Measurements from ENCODE around the gene TMEM175. TPM values are rescaled to one million over a fixed set of nuclear protein-coding genes. Genes with fewer than 3 reads are reported as not detected.

Gene TMEM175
- polyA plus RNA-seq, 1 of the 3 experiments (the other 2 are of a cell fraction): 54.2 TPM

DNA sequence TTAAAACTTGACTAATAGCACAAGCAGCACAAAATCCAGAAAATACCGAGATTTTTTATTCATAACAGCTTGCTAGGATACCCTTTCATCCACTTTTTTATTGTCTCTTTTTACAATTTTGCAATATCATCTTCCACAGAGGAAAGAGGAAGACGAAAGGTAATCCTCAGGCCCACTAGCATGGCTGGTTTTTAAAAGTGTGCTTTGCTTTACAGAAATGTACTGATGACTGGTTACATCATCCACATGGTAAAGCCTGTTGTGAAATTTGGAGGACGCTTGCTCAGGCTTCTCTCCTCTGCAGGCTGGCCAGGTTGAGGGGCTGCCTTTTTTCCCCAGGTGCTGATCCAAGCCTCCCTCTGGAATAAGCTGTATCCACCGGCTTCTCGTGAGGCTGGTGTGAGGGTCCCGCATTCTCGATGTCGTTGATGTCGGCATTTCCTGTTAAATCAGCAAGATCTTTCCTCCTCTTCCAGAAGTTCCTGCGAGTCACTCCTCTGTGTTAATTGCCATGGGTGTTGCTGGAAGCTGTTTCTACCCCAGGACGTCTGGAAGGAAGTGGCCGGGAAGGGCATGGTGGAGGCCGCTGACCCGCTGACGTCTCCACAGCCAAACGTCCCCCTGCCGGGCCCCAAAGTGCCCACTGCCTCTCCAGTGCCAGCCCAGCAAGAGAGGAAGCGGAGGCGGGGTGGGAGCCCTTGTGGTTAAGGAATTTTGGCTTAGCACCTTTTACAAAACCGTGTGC lies 46.9 kb downstream of the TMEM175 start (continued):
- TF ChIP-seq USF2 (IDR thresholded peaks at IDR 0.05; ENCODE audit: borderline replicate concordance, low read depth, low read length) (no peak), GATA2 (CRISPR knock-in tag; IDR thresholded peaks at IDR 0.05) (no peak)

- Histone ChIP-seq H3K4me2 (no peak overlapping the region), H3K4me3 (ENCODE audit: low read depth in 2 of 2, low read length in 1 of 2) (no peak overlapping the region), H3K27ac (ENCODE audit: low read depth in 2 of 2, low read length in 1 of 2) (no peak overlapping the region), H2AFZ (ENCODE audit: low read depth) (no peak overlapping the region), H3K36me3 (replicated peaks in 1 of 2; ENCODE audit: control insufficient read depth in 1 of 2, insufficient read depth in 2 of 2, low read length in 1 of 2) (no peaks in the 10 kb centered on the region), H3K9me3 (no peaks in the 10 kb centered on the region), H3K4me1 (ENCODE audit: control insufficient read depth in 1 of 2, insufficient read depth in 2 of 2, low read depth in 1 of 2, low read length in 1 of 2) (peaks cover 6 to 10% of the 10 kb centered on the region in 2 experiments; a peak in 2 of 4 replicates), H3K79me2 (ENCODE audit: insufficient read depth) (no peaks in the 10 kb centered on the region; the same call in 1 of the 2 replicates), H3K9me2 (no peaks in the 10 kb centered on the region), H3K9ac (no peak overlapping the region), H3K27me3 (ENCODE audit: insufficient read depth) (no peaks in the 10 kb centered on the region), H4K20me1 (ENCODE audit: insufficient read depth) (no peaks in the 10 kb centered on the region), H3F3A (replicated peaks; ENCODE audit: insufficient read depth) (no peaks in the 10 kb centered on the region)
- TF ChIP-seq, protein P1, sequence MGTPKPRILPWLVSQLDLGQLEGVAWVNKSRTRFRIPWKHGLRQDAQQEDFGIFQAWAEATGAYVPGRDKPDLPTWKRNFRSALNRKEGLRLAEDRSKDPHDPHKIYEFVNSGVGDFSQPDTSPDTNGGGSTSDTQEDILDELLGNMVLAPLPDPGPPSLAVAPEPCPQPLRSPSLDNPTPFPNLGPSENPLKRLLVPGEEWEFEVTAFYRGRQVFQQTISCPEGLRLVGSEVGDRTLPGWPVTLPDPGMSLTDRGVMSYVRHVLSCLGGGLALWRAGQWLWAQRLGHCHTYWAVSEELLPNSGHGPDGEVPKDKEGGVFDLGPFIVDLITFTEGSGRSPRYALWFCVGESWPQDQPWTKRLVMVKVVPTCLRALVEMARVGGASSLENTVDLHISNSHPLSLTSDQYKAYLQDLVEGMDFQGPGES (IDR thresholded peaks at IDR 0.05; ENCODE audit: low read depth, low read length): no peak
- TF ChIP-seq RAD21 (IDR thresholded peaks at IDR 0.05; ENCODE audit: low read length) (no peak), MXI1 (IDR thresholded peaks at IDR 0.05; ENCODE audit: low read depth, low read length) (no peak), YY1 (IDR thresholded peaks at IDR 0.05; ENCODE audit: low read depth) (no peak), GABPA (IDR thresholded peaks at IDR 0.05; ENCODE audit: low read depth) (no peak), RFX5 (IDR thresholded peaks at IDR 0.05; ENCODE audit: low read length) (no peak), FOXM1 (IDR thresholded peaks at IDR 0.05; ENCODE audit: low read depth) (no peak), FOSL2 (IDR thresholded peaks at IDR 0.05; ENCODE audit: borderline replicate concordance, low read depth) (no peak), PBX3 (IDR thresholded peaks at IDR 0.05) (no peak), MEF2A (IDR thresholded peaks at IDR 0.05; ENCODE audit: borderline replicate concordance, low read depth) (no peak), JUND (IDR thresholded peaks at IDR 0.05) (no peak), SMC3 (IDR thresholded peaks at IDR 0.05; ENCODE audit: low read depth, low read length) (no peak), NRF1 (IDR thresholded peaks at IDR 0.05; ENCODE audit: low read depth, low read length) (no peak), POLR2AphosphoS5 (IDR thresholded peaks at IDR 0.05; ENCODE audit: low read depth, low read length) (no peak), NFIC (IDR thresholded peaks at IDR 0.05; ENCODE audit: borderline replicate concordance) (no peak), EP300 (IDR thresholded peaks at IDR 0.05; ENCODE audit: borderline replicate concordance in 1 of 2, low read depth in 1 of 2, low read length in 1 of 2) (no peak), TEAD4 (IDR thresholded peaks at IDR 0.05; ENCODE audit: borderline replicate concordance, insufficient read depth) (no peak), RXRA (IDR thresholded peaks at IDR 0.05; ENCODE audit: borderline replicate concordance, low read depth) (no peak)
- TF ChIP-seq, protein P2, sequence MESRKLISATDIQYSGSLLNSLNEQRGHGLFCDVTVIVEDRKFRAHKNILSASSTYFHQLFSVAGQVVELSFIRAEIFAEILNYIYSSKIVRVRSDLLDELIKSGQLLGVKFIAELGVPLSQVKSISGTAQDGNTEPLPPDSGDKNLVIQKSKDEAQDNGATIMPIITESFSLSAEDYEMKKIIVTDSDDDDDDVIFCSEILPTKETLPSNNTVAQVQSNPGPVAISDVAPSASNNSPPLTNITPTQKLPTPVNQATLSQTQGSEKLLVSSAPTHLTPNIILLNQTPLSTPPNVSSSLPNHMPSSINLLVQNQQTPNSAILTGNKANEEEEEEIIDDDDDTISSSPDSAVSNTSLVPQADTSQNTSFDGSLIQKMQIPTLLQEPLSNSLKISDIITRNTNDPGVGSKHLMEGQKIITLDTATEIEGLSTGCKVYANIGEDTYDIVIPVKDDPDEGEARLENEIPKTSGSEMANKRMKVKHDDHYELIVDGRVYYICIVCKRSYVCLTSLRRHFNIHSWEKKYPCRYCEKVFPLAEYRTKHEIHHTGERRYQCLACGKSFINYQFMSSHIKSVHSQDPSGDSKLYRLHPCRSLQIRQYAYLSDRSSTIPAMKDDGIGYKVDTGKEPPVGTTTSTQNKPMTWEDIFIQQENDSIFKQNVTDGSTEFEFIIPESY (IDR thresholded peaks at IDR 0.05; ENCODE audit: borderline replicate concordance, low read depth): no peak
- no peak for DNase-seq
- POLR2A ChIA-PET: no interaction called here
- CTCF ChIA-PET: no interaction called here
- WGBS (ENCODE audit: low lambda C conversion rate): no CpG with 5 or more reads among the region's 17 CpGs
Measured at GRCh38 chr4:982291-982690, 50.0 kb downstream of the TMEM175 start.

Measured in SK-N-SH (cell line).